ENCODE results near the gene CTDSP2.
A peak's percentile ranks its signal among the peaks of the same experiment; 100 is the strongest.
"Not testable (repeated sequence)": the region's sequence is repeated elsewhere in the genome, so short reads cannot be mapped to it uniquely, and the experiment has no call there.

Gene CTDSP2

DNA sequence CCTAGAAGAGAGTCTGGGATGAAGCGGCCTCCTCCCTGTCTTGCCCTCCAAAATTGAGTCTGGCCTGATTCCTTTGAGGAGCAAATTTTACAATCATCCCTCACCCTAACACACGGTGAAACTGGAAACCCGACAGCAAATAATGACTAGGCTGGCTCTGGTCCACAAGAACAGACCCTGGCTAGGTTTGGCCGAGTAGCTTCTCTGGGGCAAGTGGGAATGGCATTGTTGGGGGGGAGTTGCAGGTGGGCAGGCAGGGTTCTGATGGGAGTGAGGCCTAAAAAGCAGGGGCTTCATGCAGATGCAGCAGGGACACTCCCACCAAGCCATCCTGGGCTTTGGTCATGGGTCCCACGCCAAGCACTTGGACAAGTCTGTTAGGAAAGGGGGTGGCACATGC, 25.5 kb downstream of the CTDSP2 start:
- Histone ChIP-seq H3K4me1 (ENCODE audit: control insufficient read depth, insufficient read depth, low read length) (peaks cover 26% of the 10 kb centered on the region), H3K36me3 (ENCODE audit: control insufficient read depth in 2 of 2, insufficient read depth in 2 of 2, low read length in 2 of 2) (peaks cover 41 to 43% of the 10 kb centered on the region in 2 donors)
- H3K4me3 ChIP-seq (ENCODE audit: low read length in 2 of 2); H3K9ac ChIP-seq (ENCODE audit: low read length in 2 of 2); H3K27ac ChIP-seq (ENCODE audit: low read length); H3K9me3 ChIP-seq (ENCODE audit: control insufficient read depth in 2 of 2, low read length in 2 of 2); H3K27me3 ChIP-seq (ENCODE audit: control insufficient read depth in 1 of 2, insufficient read depth in 2 of 2, low read length in 2 of 2): not testable (repeated sequence)

DNA sequence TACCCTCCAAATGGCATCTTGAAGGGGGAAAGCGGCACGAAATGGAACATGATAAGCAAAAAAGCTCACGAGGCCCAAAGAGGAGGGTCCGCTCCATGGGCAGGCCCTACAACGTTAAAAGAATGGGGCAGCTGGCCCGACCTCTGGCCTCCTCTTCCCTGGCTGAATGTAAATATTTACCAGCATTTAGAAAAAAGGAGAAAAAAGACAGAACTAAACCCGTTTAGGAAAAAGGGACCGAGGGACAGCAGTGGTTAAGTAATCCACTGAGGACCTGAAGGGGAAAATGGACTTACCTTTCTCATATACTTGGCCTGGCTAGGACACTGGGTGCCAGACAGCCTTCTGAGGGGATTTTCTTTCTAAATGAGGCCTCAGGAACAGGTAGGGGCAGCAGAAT, 26.4 kb downstream of the CTDSP2 start:
- Histone ChIP-seq H3K36me3 (ENCODE audit: control insufficient read depth in 2 of 2, insufficient read depth in 2 of 2, low read length in 2 of 2) (peaks cover 34% of the 10 kb centered on the region in 2 donors), H3K4me1 (ENCODE audit: control insufficient read depth, insufficient read depth, low read length) (peaks cover 32% of the 10 kb centered on the region)
- H3K9ac ChIP-seq (ENCODE audit: low read length in 2 of 2); H3K4me3 ChIP-seq (ENCODE audit: low read length in 2 of 2); H3K27me3 ChIP-seq (ENCODE audit: control insufficient read depth in 1 of 2, insufficient read depth in 2 of 2, low read length in 2 of 2); H3K9me3 ChIP-seq (ENCODE audit: control insufficient read depth in 2 of 2, low read length in 2 of 2); H3K27ac ChIP-seq (ENCODE audit: low read length): not testable (repeated sequence)

DNA sequence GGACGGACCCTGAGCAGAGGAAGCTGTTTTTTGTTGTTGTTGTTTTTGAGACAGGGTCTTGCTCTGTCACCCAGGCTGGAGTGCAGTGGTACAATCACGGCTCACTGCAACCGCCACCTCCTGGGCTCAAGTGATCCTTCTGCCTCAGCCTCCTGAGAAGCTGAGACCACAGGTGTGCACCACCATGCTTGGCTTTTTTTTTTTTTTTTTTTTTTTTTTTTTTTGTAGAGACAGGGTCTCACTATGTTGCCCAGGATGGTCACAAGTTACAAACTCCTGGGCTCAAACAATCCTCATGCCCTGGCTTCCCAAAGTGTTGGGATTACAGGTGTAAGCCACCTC, 28.6 kb downstream of the CTDSP2 start:
- peak overlapping the region; percentile 60 for H3K27ac ChIP-seq (ENCODE audit: low read length)
- H3K4me1 ChIP-seq (ENCODE audit: control insufficient read depth, insufficient read depth, low read length) = peaks cover 40% of the 10 kb centered on the region
- H3K36me3 ChIP-seq (ENCODE audit: control insufficient read depth in 2 of 2, insufficient read depth in 2 of 2, low read length in 2 of 2) = peaks cover 16% of the 10 kb centered on the region in 2 donors
- H3K27me3 ChIP-seq (ENCODE audit: control insufficient read depth in 1 of 2, insufficient read depth in 2 of 2, low read length in 2 of 2); H3K9me3 ChIP-seq (ENCODE audit: control insufficient read depth in 2 of 2, low read length in 2 of 2); H3K9ac ChIP-seq (ENCODE audit: low read length in 2 of 2); H3K4me3 ChIP-seq (ENCODE audit: low read length in 2 of 2): not testable (repeated sequence)

DNA sequence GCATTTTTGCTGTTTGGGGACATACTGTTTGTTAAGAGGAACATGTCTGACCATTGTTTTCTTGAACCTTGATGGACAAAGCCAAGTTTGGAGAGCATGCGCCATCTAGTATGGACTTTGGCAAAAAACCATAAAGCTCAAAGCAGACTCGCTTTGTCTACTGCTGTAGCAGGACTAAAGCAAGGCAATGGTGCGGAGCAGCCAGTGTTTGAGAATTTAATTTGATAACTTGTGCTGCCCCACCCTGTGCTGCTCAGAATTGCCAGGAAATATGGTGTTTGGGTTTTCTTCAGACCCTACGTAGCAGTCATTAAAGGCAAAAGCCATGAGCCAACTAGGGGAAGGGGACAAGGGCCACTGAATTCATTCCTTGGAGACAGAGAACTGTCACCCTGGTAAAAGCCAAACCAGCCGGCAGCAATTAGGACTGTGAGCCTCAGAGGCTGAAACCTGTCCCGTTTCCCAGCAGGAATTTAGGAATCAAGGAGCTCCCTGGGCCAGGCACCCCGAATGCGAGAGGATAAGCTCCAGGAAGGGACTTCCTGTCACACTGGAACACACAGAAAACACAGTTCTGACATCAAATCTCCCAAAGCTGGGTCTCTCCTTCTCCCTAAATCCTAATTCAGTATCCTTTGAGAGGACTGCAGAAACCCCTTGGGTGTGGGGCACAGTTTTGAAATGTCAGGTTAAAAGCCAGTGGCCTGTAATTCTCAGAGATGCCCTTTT, 29.1 kb downstream of the CTDSP2 start:
- peaks cover 13 to 14% of the 10 kb centered on the region in 2 donors for H3K36me3 ChIP-seq (ENCODE audit: control insufficient read depth in 2 of 2, insufficient read depth in 2 of 2, low read length in 2 of 2)
- no peak overlapping the region for H3K4me3 ChIP-seq (ENCODE audit: low read length in 2 of 2)
- peak overlapping the region in 1 of 2 donors; percentile 25 for H3K9ac ChIP-seq (ENCODE audit: low read length in 2 of 2)
- peaks cover 40% of the 10 kb centered on the region for H3K4me1 ChIP-seq (ENCODE audit: control insufficient read depth, insufficient read depth, low read length)
- H3K27me3 ChIP-seq (ENCODE audit: control insufficient read depth in 1 of 2, insufficient read depth in 2 of 2, low read length in 2 of 2) = no peaks in the 10 kb centered on the region
- peak overlapping the region; percentile 60 for H3K27ac ChIP-seq (ENCODE audit: low read length)
- H3K9me3 ChIP-seq (ENCODE audit: control insufficient read depth in 2 of 2, low read length in 2 of 2) = no peaks in the 10 kb centered on the region

DNA sequence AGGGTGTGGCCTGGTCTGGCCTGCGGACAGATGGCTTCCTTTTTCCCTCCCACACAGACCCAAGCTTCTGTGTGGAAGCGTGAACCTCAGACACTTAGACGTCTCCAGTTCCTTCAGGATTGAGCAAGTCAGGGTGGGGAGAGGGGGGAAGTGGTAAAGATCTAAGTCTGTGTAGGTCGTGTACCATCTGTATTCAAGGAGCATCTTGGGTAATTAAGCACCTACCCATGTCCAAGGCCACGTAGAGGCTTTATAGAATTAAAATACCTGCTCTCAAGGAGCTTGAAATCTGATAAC, 29.7 kb downstream of the CTDSP2 start:
- Histone ChIP-seq H3K4me3 (ENCODE audit: low read length in 2 of 2) (no peak overlapping the region), H3K27me3 (ENCODE audit: control insufficient read depth in 1 of 2, insufficient read depth in 2 of 2, low read length in 2 of 2) (no peaks in the 10 kb centered on the region), H3K36me3 (ENCODE audit: control insufficient read depth in 2 of 2, insufficient read depth in 2 of 2, low read length in 2 of 2) (peaks cover 8 to 11% of the 10 kb centered on the region in 2 donors), H3K9me3 (ENCODE audit: control insufficient read depth in 2 of 2, low read length in 2 of 2) (no peaks in the 10 kb centered on the region), H3K4me1 (ENCODE audit: control insufficient read depth, insufficient read depth, low read length) (peaks cover 40% of the 10 kb centered on the region), H3K27ac (ENCODE audit: low read length) (peak overlapping the region; percentile 60), H3K9ac (ENCODE audit: low read length in 2 of 2) (peak overlapping the region in 1 of 2 donors; percentile 18)

DNA sequence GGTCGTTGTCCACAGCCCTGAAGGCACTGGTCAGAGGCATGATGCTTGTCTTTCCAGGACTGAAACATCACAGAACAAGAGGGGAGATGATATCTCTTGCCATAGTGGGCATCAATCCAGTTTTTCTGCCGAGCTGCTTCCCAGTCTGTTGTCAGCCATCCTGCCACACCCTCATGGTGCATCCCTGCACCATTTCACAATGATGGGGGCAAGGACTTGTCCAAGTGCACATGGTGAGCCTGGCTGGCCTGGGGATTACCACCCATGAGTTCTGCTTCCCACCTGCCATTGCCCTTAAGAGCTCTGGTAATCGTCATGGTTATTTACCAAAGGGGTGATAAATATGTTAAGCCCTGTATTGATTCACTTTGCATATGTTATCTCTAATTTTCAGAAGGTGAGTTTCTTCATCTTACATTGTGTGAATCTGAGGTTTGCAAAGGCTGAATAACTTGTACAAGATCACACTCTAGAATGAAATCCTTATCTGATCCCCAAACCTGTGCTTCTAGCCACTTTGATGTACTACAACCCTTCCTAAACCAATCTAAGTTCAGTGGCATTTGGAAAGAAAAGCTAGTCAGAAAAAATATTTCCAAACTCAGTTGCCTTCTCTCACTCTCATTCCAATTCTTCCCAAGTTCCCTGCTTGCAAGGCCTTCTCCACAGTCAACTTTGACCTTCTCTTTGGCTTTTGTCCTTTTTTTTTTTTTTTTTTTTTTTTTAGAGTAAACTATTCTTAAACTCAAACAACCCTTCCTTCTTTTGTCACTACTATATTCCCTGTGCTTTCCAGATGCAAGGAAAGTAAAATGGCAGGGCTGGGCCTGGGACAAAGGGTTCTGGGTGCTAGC, 30.3 kb downstream of the CTDSP2 start:
- Histone ChIP-seq H3K4me3 (ENCODE audit: low read length in 2 of 2) (no peak overlapping the region), H3K9ac (ENCODE audit: low read length in 2 of 2) (no peak overlapping the region), H3K27ac (ENCODE audit: low read length) (peak overlapping the region; percentile 60), H3K36me3 (ENCODE audit: control insufficient read depth in 2 of 2, insufficient read depth in 2 of 2, low read length in 2 of 2) (peaks cover 8 to 14% of the 10 kb centered on the region in 2 donors), H3K4me1 (ENCODE audit: control insufficient read depth, insufficient read depth, low read length) (peaks cover 36% of the 10 kb centered on the region), H3K27me3 (ENCODE audit: control insufficient read depth in 1 of 2, insufficient read depth in 2 of 2, low read length in 2 of 2) (no peaks in the 10 kb centered on the region), H3K9me3 (ENCODE audit: control insufficient read depth in 2 of 2, low read length in 2 of 2) (no peaks in the 10 kb centered on the region)

DNA sequence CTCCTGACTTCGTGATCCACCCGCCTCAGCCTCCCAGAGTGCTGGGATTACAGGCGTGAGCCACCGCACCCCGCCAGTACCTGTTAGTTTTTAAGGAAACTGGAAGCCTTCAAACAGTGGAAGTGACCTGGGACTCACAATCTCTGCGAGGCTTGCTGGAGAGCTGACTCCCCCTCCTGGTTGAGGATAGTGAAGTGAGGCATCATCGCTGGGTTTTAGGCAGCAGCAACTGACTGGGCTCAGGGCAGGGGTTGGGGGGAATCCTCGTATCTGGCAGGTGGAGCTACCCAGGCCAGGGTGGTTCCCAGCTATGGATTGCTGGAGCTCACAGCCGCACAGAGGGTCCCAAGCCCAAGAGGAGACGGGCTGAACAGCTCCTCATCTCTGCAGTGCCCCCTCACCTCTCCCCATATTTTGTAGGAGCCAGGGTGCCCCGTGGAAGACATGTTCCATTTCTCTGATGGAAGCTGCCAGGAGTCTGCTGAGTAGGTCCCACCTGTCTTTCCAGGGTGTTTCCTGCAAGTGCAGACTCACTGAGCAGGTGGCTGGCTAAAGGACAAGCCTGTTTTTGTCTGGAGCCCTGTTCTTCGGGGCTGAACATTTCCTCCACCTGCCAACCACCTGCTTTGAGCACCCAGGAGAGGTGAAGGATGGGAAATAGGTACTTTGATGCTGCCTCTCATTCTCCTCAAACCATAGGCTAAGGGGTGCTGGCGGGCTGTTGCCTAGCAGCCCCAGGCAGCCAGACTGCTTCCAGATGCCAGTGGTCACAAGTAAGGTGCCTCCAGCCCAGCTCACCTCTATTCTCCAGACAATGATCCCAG, 31.1 kb downstream of the CTDSP2 start:
- peaks cover 36% of the 10 kb centered on the region for H3K4me1 ChIP-seq (ENCODE audit: control insufficient read depth, insufficient read depth, low read length)
- H3K9ac ChIP-seq (ENCODE audit: low read length in 2 of 2) = no peak overlapping the region
- H3K27ac ChIP-seq (ENCODE audit: low read length) = peak overlapping the region; percentile 0
- no peak overlapping the region for H3K4me3 ChIP-seq (ENCODE audit: low read length in 2 of 2)
- no peaks in the 10 kb centered on the region for H3K27me3 ChIP-seq (ENCODE audit: control insufficient read depth in 1 of 2, insufficient read depth in 2 of 2, low read length in 2 of 2)
- H3K9me3 ChIP-seq (ENCODE audit: control insufficient read depth in 2 of 2, low read length in 2 of 2) = no peaks in the 10 kb centered on the region
- peaks cover 17 to 22% of the 10 kb centered on the region in 2 donors for H3K36me3 ChIP-seq (ENCODE audit: control insufficient read depth in 2 of 2, insufficient read depth in 2 of 2, low read length in 2 of 2)

DNA sequence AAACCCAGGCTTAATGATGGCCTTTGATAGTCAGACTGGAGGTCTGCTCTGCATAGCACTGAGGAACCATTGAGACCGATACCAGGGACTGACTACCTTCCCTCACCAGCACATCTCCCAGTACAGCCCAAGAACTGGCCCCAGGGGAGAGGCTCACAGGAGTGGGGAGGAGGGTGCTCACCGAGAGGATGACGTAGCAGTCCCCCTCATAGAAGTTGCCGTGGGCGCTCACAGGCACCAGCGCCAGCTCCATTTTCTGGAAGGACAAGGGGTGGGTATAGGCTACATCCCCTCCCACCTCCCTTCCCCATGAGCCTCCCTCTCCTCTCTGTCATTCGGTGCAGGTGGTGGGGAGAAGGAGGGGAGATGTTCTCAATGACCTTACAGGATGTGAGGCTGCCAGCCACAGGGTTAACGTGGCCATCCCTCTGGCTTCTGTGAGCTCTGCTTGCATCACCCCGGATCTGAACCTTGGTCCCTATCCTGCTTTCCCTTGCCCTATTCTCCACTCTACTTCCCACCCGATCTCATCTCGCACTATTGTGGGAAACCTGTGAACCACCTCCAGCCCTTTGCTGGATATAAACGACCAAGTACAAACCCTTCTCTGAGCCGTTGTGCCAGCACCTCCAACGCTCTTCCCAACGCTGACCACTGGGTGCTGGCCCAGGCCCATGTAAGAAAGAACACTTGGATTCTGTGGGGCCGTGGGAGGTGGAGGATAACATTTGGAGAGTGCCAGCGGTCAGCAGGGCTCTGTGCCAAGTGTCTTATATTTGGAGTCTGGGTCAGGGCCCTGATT, 32.4 kb downstream of the CTDSP2 start:
- H3K9ac ChIP-seq (ENCODE audit: low read length in 2 of 2) = no peak overlapping the region
- H3K27ac ChIP-seq (ENCODE audit: low read length) = no peak overlapping the region
- peaks cover 36% of the 10 kb centered on the region for H3K4me1 ChIP-seq (ENCODE audit: control insufficient read depth, insufficient read depth, low read length)
- no peak overlapping the region for H3K4me3 ChIP-seq (ENCODE audit: low read length in 2 of 2)
- H3K9me3 ChIP-seq (ENCODE audit: control insufficient read depth in 2 of 2, low read length in 2 of 2) = no peaks in the 10 kb centered on the region
- no peaks in the 10 kb centered on the region for H3K27me3 ChIP-seq (ENCODE audit: control insufficient read depth in 1 of 2, insufficient read depth in 2 of 2, low read length in 2 of 2)
- peaks cover 27 to 31% of the 10 kb centered on the region in 2 donors for H3K36me3 ChIP-seq (ENCODE audit: control insufficient read depth in 2 of 2, insufficient read depth in 2 of 2, low read length in 2 of 2)

DNA sequence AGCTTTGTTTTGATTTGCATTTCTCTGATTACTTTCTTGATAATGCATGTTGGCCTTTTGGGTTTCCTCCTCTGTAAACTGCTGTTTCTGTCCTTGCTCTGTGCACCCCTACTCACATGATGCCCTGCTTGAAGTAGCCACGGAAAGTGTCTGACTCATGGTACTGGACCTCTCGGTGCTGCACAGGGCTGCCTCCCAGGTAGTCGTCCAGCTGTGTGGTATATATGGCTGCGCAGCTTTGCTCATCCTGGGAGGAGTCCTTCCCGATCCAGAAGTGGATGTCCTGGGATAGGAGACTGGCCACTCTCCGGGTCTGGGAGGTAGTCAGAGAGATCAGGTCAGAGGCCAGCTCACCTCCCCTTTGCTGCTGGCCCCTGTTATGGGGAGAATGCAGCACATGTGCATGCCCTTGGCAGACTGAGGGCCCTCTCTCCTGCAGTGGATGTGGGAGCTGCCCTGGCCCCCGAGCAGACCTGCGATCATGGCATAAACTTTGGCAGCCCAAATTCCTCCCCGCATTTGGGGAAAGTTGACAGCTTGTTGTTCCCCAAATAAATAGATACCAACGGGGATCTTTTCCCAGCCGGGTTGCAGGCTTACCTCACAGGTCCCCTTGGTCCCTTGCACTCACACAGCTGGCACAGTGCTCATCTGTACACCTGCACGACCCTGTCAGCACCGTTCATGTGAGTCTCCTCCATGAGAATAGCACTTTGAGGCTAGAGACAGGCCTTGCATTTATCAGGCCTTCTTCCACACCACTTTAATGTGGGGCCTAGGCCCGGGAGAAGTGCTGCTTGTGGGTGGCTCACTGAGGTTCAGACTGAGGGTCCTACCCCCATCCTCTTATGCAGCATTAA, 33.2 kb downstream of the CTDSP2 start:
- no peak overlapping the region for H3K27ac ChIP-seq (ENCODE audit: low read length)
- H3K36me3 ChIP-seq (ENCODE audit: control insufficient read depth in 2 of 2, insufficient read depth in 2 of 2, low read length in 2 of 2) = peaks cover 31 to 33% of the 10 kb centered on the region in 2 donors
- no peaks in the 10 kb centered on the region for H3K27me3 ChIP-seq (ENCODE audit: control insufficient read depth in 1 of 2, insufficient read depth in 2 of 2, low read length in 2 of 2)
- no peak overlapping the region for H3K4me3 ChIP-seq (ENCODE audit: low read length in 2 of 2)
- no peak overlapping the region for H3K9ac ChIP-seq (ENCODE audit: low read length in 2 of 2)
- no peaks in the 10 kb centered on the region for H3K9me3 ChIP-seq (ENCODE audit: control insufficient read depth in 2 of 2, low read length in 2 of 2)
- H3K4me1 ChIP-seq (ENCODE audit: control insufficient read depth, insufficient read depth, low read length) = peaks cover 30% of the 10 kb centered on the region
